Skeletal muscle satellite cell (primary cell): ENCODE results near the gene LRMDA.
A peak's percentile ranks its signal among the peaks of the same experiment; 100 is the strongest.

ENCODE experiments used
- H3K27me3 ChIP-seq: 2 replicates; pipeline ENCODE4 v1.7.0; 2013; ENCODE audit warnings: low read length; ENCODE audit not compliant: control insufficient read depth, insufficient read depth
- H3K36me3 ChIP-seq: 2 replicates; pipeline ENCODE4 v1.7.0; 2013; ENCODE audit warnings: mild to moderate bottlenecking, control low read depth, low read length; ENCODE audit not compliant: insufficient read depth
- H3K4me1 ChIP-seq: 2 replicates; pipeline ENCODE4 v1.7.0; 2013; ENCODE audit warnings: low read length; ENCODE audit not compliant: control insufficient read depth, insufficient read depth
- H3K4me2 ChIP-seq: 2 replicates; pipeline ENCODE4 v1.7.0; 2013; ENCODE audit warnings: mild to moderate bottlenecking, low read length
- H3K4me3 ChIP-seq: 2 replicates; pipeline ENCODE4 v1.7.0; 2013; ENCODE audit warnings: low read length
- H3K9ac ChIP-seq: 2 replicates; pipeline ENCODE4 v1.7.0; 2013; ENCODE audit warnings: mild to moderate bottlenecking, low read depth, low read length, moderate library complexity
- H3K9me3 ChIP-seq: replicated peaks from 2 replicates; pipeline ENCODE4 v1.7.0; 2013; ENCODE audit warnings: mild to moderate bottlenecking, control low read depth, low read length

The LRMDA gene

GRCh38 chr10:76022366-76022765 lies 590.9 kb downstream of the LRMDA start:
- Histone ChIP-seq H3K4me3 (no peak overlapping the region), H3K36me3 (no peaks in the 10 kb centered on the region), H3K27me3 (peaks cover 17% of the 10 kb centered on the region), H3K4me1 (no peaks in the 10 kb centered on the region), H3K4me2 (no peak overlapping the region), H3K9me3 (no peaks in the 10 kb centered on the region), H3K9ac (no peak overlapping the region)

- peaks cover 12% of the 10 kb centered on the region for H3K27me3 ChIP-seq
- no peaks in the 10 kb centered on the region for H3K36me3 ChIP-seq
- no peak overlapping the region for H3K4me3 ChIP-seq
- no peaks in the 10 kb centered on the region for H3K4me1 ChIP-seq
- H3K4me2 ChIP-seq = no peak overlapping the region
- H3K9ac ChIP-seq = no peak overlapping the region
- no peaks in the 10 kb centered on the region for H3K9me3 ChIP-seq
Observed at GRCh38 chr10:76023007-76023406, 591.6 kb downstream of the LRMDA start.

DNA sequence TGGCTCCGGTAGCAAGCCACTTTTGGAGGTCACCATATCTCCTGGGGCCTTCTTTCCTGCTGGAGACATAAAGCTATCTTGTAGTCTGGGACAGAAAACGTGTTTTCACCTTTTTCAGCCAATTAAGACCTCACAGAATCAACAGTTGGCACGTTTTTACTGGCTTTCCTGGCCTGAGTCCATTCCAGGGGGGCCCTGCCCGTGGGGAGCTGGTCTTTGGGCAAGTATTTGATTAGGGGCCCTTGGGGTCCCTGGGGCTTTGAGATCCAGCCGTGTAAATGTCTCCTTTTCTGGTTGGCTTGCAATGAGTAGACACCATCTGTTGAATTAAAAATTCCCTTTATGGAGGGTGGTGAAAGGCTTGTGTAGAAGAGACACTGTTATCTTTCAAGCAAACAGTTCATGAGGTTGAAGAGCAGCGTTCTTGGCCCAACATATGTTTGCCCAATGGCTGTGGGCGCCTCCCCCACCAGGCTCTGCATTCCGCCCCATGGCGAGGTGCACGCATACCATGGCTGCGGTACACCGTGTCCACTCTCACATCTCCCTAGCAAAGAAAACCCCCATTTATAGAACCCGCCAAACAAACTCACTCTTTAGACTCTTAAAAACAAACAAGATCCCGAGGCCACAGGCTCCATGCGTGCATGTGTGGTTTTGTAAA lies 593.2 kb downstream of the LRMDA start:
- Histone ChIP-seq H3K4me3 (no peak overlapping the region), H3K9me3 (no peaks in the 10 kb centered on the region), H3K36me3 (no peaks in the 10 kb centered on the region), H3K9ac (no peak overlapping the region), H3K4me2 (no peak overlapping the region), H3K27me3 (peaks cover 12% of the 10 kb centered on the region), H3K4me1 (no peaks in the 10 kb centered on the region)

DNA sequence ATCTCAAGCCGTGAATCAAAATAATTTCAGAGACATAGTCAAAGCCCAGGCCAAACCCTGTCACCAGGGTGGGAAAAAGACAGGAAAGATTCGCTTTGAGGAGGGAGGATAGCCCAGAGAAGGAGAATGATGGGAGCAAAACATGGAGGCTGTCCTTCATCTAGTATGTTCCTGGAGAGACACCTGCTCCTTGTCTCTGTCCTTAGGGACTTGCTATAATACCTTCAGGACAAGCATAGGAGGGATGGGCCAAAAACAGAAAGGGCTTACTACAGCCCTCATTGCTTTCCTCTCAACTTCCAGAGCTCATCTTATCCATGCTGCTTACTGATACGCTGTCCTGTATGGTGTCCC lies 593.7 kb downstream of the LRMDA start:
- no peak overlapping the region for H3K4me2 ChIP-seq
- peaks cover 12% of the 10 kb centered on the region for H3K27me3 ChIP-seq
- no peaks in the 10 kb centered on the region for H3K4me1 ChIP-seq
- no peak overlapping the region for H3K9ac ChIP-seq
- H3K4me3 ChIP-seq = no peak overlapping the region
- no peaks in the 10 kb centered on the region for H3K9me3 ChIP-seq
- no peaks in the 10 kb centered on the region for H3K36me3 ChIP-seq

GRCh38 chr10:76026176-76026771 lies 594.9 kb downstream of the LRMDA start:
- H3K36me3 ChIP-seq = no peaks in the 10 kb centered on the region
- H3K9me3 ChIP-seq = no peaks in the 10 kb centered on the region
- H3K4me2 ChIP-seq = no peak overlapping the region
- H3K4me3 ChIP-seq = no peak overlapping the region
- H3K9ac ChIP-seq = no peak overlapping the region
- H3K4me1 ChIP-seq = no peaks in the 10 kb centered on the region
- H3K27me3 ChIP-seq = peaks cover 12% of the 10 kb centered on the region

DNA sequence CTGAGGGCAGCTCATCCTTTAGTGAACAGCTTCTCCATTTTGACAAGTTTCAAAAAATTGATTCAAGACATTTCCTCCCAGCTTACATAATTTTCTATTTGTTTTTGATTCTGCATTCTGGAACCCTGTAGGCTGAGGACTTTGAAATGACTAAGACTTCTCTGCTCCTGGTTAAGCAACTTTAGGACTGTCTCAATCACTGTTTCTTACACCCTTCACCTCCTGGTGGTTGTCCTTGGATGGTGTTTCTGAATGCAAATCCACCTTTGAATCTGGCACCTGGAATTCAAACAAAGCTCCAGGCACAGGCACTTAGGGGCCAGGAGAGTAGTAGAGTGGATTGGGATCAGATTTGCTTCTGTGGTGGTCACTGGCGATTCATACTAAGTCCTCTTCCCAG lies 595.5 kb downstream of the LRMDA start:
- Histone ChIP-seq H3K4me2 (no peak overlapping the region), H3K27me3 (peaks cover 12% of the 10 kb centered on the region), H3K4me3 (no peak overlapping the region), H3K9ac (no peak overlapping the region), H3K4me1 (no peaks in the 10 kb centered on the region), H3K36me3 (no peaks in the 10 kb centered on the region), H3K9me3 (no peaks in the 10 kb centered on the region)

DNA sequence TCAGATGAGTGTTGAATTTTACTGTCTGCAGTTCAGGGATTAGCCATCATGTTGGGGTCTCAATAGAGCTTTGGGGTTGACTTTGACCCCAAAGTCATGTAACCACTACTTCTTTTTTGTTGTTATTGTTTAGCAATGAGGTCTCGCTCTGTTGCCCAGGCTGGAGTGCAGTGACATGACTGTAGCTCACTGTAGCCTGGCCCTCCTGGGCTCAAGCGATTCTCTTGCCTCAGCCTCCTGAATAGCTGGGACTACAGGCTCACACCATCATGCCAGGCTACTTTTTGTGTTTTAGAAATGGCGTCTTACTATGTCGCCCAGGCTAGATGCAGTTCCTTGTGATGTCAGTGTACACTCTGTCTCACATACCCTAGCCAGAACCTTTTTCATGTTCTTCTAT lies 598.4 kb downstream of the LRMDA start:
- Histone ChIP-seq H3K4me2 (no peak overlapping the region), H3K4me3 (no peak overlapping the region), H3K27me3 (peaks cover 12% of the 10 kb centered on the region), H3K36me3 (no peaks in the 10 kb centered on the region), H3K9me3 (no peaks in the 10 kb centered on the region), H3K9ac (no peak overlapping the region), H3K4me1 (no peaks in the 10 kb centered on the region)

- H3K27me3 ChIP-seq = peaks cover 9% of the 10 kb centered on the region
- no peaks in the 10 kb centered on the region for H3K9me3 ChIP-seq
- H3K4me2 ChIP-seq = no peak overlapping the region
- H3K9ac ChIP-seq = no peak overlapping the region
- no peaks in the 10 kb centered on the region for H3K4me1 ChIP-seq
- no peaks in the 10 kb centered on the region for H3K36me3 ChIP-seq
- H3K4me3 ChIP-seq = no peak overlapping the region
Observed at GRCh38 chr10:76031099-76031498, 599.7 kb downstream of the LRMDA start.

DNA sequence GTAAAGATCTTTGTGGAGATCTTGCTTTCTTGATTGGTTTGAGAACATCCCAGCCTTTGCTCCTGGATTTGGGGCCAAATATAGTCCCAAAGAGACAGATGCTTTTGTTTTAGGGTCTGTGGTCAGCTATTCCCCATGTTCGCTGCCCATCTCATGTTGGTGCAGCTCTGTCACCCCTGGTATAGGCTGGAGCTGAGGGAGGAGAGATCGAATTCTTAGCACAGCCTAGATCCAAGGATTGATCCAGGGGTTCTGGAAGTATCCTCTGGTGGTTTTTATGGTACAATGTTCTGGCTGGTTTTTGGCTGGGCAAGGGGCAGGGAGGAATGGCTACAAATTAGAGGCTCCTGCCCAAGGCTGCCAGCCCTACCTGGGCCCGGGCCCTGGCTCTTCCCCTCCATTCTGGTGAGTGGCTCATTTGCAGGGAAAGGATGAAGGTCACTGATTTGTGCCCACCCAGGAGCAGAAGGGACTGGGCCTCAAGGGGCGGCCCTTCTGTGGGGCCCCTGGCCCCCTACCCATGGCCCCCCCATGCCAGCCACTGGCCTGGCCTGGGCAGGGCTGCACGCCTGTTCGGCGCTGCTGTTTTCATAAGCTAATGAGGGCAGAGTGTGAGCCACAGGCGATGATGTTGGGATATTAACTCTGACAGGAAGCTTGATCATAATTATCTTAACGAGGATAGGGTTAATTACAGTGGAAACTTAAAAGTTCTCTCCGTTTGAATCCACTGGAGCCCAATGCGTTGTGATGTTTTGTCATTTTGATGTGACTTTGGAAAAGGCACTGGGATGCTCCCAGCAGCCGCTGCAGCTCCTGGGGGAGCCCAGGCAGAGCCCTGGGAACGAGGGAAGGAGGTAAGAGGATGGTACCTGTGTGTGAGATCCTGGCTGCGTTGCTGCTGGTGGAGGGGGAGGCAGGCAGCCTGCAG lies 600.6 kb downstream of the LRMDA start:
- H3K4me1 ChIP-seq = no peaks in the 10 kb centered on the region
- no peak overlapping the region for H3K9ac ChIP-seq
- no peaks in the 10 kb centered on the region for H3K36me3 ChIP-seq
- no peak overlapping the region for H3K4me2 ChIP-seq
- H3K4me3 ChIP-seq = no peak overlapping the region
- H3K9me3 ChIP-seq = no peaks in the 10 kb centered on the region
- peaks cover 3% of the 10 kb centered on the region for H3K27me3 ChIP-seq

DNA sequence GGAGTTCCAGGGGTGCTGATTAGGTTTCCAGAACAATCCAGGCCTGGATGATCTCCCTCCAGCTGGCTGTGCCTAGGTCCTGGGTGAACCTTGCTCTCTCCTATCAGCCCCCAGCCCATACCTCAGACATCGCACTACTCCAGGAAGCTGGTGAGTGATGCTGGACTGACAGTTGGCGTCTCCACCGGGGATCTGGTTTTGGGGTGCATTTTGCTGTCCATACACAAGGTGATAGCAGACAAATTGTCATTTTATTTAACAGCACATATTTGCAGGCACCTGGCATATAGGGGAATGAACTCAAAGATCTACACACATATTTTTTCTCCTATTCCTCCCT lies 601.2 kb downstream of the LRMDA start:
- no peak overlapping the region for H3K9ac ChIP-seq
- H3K27me3 ChIP-seq = no peaks in the 10 kb centered on the region
- no peaks in the 10 kb centered on the region for H3K9me3 ChIP-seq
- no peaks in the 10 kb centered on the region for H3K4me1 ChIP-seq
- H3K36me3 ChIP-seq = no peaks in the 10 kb centered on the region
- H3K4me3 ChIP-seq = no peak overlapping the region
- no peak overlapping the region for H3K4me2 ChIP-seq

GRCh38 chr10:76033457-76034196 lies 602.2 kb downstream of the LRMDA start:
- H3K4me1 ChIP-seq = no peaks in the 10 kb centered on the region
- H3K27me3 ChIP-seq = no peaks in the 10 kb centered on the region
- H3K9ac ChIP-seq = no peak overlapping the region
- no peaks in the 10 kb centered on the region for H3K36me3 ChIP-seq
- peak overlapping the region; percentile 18 for H3K4me2 ChIP-seq
- H3K4me3 ChIP-seq = no peak overlapping the region
- H3K9me3 ChIP-seq = no peaks in the 10 kb centered on the region
